NCI-H345 (cell line): ENCODE data around the gene PLCXD3.
"Not testable (repeated sequence)": the region's sequence is repeated elsewhere in the genome, so short reads cannot be mapped to it uniquely, and the experiment has no call there.

Source experiments
- DNase-seq: peaks from one replicate; lab custom pipeline; 2025; lab: John Stamatoyannopoulos, UW

The PLCXD3 gene

DNA sequence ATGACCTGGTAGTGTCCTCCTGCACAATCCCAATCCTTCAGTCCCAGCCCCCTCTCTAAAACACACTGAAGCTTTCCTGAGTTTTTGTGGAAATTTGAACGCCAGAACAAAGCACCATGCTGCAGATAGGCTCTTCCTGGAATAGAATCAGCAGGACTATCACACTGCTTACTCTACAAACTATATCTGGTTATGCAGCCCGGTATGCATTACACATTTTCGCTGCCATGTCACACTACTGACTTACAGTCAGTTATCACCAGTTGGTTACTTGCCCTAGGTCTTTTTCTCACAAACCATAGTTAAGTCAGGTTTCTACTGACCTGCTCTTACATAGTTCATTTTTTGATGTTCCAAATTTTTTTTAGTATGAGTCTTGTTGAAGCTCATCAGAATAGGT, 24.9 kb downstream of the PLCXD3 start:
- no peak for DNase-seq

DNA sequence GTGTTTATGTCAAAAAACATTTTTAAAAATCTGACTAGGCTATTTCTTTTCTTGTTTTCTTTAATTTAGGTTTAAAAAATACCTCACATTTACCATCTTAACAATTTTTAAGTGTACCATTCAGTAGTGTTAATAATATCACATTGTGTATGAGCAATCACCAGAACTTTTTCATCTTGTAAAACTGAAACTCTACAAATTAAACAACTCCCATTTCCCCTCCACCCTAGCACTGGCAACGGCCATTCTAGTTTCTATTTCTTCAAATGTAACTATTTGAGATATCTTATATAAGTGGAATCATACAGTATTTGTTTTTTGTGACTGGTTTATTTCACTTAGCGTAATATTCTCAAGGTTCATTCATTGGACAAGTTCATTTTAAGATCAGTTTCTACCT, 27.7 kb downstream of the PLCXD3 start:
- no peak for DNase-seq

DNA sequence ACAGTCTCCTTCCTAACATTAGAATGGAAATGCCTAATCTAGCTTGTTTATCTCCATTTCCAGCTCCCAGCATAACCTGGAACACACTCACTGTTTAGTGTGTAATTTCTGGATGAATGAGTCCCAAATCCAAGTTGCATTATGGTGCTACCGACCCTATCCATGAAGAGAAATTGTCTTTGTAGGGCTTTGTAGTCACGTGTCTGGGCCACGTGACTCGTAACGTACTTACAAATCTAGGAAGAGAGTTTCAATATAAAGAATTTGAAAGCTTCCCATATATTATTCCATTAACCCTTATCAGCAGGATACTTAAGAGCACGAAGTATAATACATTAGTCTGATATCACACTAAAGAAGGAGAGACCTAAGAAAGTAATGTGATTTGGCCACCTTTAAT, 28.2 kb downstream of the PLCXD3 start:
- DNase-seq: no peak

DNA sequence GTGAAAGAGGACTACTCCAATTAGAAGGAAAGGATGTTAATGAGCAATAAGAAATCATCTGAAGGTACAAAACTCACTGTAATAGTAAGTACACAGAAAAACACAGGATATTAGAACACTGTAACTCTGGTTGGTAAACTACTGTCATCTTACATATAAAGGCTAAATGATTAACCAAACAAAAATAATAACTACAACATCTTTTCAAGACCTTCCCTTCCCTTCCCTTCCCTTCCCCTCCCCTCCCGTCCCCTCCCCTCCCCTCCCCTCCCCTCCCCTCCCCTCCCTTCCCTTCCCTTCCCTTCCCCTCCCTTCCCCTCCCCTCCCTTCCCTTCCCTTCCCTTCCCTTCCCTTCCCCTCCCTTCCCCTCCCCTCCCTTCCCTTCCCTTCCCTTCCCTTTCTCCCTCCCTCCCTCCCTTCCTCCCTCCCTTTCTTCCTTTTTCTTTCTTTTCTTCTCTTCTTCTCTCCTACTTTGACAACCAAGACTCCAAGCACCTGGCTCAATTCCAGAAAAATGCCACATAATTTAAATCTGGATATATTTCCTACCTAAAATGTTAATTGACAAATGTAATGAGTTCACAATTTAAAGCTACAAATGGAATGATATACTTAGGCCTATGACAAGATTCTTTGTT, 38.7 kb downstream of the PLCXD3 start:
- not testable (repeated sequence) for DNase-seq

DNA sequence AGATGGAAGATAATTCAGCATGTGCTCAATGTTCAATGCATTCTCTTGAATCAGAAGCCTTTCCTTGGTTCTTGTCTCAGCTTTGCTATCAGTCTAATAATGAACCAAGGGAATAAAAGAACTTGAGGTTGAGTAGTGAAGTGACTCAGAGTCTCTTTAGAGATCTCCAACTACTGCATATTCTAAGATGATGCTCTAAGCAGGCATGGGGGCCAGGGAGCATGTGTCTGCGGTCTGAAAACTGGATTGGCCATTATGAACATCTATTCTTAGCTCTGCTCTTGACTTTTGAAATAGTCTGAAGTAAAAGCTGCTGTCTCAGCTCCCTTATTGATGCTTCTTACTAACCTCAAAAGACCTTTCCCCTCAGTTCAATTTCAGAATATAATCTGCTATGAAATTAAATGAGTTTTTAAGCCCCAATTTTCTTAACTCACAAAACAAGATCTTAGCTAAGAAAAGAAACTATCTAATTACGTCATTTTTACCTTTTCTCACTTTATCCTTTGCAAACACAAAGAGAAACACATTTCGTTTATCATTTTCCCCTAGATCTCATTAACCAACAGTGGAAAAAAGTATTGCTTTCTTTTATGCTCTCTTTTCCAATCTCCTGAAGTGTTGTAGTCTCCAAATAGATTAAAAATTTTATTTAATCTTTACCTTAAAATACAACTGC, 44.8 kb downstream of the PLCXD3 start:
- no peak for DNase-seq

DNA sequence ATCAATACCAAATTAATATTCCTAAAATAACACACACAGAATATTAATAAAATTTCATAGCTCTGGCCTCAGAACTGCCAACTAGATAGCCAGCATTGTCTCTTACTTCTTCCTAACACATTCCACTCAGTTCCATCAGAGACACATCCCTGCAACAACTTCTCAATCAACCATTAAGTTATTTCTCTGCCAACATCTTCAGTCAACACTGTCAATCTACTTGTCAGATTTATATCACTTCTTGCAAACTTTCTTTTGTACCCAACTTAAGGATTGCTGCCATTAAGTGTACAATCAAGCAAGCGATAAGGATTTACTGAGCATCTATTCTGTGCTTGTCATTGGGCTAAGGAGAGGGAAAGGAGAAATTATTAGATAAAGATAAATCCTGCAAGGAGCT, 50.8 kb downstream of the PLCXD3 start:
- DNase-seq: no peak

DNA sequence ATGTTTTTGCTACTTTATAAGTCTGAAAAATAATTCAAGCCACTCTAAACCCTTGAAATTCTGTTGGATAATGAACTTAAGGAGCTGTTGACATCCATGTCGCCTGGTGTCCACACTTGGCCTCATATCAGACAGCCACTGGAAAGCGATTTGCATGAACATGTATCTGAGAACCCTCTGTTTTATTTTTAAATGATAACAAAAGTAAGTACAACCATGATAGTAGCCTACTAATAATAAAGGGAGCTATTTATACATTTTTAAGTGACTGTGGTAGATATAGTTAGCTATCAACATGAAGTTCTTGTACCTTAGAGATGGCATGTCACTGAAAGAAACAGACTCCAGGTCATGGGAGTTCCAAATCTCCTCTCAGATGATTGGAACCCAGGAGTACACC, 53.3 kb downstream of the PLCXD3 start:
- DNase-seq: no peak

DNA sequence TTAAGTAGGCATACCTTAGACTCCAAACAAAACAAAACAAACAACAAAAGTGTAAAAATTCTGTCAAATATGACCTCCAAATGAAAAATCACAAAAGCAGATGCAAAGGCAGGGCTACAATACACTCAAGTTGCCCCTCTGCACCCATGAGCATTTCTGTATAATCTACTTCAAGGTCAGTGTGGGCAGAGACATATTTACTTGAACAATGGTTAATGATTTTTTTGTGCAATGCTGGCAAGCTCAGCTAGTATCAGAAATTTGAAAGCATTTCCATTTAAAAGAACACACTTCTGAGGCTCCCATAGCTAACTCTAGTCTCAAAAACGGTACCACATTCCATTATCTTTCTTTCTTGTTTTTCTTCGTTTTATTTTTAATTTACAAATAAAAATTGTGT, 57.9 kb downstream of the PLCXD3 start:
- DNase-seq: no peak

DNA sequence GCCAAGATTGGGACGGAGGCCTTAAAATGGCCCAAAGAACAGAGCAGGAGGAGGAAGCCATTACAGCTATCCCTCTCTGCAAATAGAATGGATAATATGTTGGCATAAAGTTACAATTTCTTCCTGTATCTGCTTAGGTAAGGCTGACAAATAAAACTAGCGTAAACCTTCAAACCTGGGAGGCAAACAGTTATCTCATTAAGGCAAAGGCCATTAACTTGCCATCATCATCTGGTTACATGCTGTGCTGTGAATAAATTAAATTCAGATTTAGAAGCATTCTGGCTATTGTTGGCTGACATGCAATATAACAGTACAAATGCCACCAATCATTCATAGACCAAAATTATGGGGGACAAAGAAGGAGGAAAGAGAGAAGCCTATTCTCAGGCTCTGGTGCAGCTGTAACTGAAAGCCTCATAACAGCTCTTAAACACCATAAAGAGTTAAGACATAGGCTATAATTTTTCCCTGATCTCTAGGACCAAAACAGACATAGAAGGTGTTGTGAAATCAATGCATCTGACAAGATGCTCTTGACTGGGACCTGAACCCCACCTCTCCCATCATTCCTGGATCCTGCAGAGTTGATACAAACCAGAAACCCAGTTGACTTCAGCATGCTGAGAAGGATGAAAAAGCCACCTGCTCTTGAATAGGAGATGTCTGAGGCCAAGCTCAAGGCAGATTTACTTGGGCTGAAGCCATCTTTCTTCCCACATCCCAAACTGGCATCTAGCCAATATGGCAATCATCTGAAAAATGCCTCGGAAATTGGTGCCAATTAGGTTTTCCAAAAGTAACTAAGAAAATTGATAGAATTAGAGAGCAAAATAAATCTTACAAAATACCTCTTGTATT, 62.5 kb downstream of the PLCXD3 start:
- no peak for DNase-seq

DNA sequence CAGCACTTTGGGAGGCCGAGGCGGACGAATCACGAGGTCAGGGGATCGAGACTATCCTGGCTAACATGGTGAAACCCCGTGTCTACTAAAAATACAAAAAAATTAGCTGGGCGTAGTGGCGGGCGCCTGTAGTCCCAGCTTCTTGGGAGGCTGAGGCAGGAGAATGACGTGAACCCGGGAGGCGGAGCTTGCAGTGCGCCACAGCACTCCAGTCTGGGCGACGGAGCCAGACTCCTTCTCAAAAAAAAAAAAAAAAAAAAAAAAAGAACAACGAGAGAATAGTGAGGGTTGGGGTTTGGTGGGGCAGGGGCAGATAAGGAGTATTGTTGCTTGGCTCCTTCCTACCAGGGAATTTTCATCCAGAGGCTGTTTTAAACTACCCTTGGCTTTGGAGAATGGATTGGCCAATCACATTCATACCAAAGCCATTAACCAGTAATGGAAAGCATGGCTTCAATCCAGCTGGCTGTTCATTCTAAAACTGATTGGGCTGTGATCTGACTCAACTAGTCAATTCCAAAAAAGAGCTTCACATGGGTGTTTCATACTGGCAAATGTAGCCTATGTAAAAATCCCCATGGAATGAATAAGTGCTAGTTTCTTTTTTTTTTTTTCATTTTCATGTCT, 64.4 kb downstream of the PLCXD3 start:
- no peak for DNase-seq

DNA sequence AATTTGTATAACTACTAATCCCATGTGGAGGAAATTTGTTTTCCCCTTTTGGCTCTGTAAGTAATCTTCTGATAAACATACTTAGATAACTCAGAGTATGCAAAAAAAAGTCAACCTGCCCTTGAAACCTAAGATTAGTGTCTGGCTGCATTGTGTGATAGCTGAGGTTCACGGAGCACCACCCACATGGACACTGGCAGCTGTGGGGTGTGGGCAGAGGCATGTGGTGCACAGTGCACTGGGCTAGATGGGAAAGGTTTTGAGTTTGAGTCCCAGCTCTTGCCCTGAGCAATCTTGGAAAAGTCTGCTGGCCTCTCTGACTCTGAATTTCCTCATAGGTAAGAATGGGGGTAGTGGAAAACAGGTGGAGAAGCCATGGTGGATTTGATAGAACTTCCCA, 75.1 kb downstream of the PLCXD3 start:
- no peak for DNase-seq

DNA sequence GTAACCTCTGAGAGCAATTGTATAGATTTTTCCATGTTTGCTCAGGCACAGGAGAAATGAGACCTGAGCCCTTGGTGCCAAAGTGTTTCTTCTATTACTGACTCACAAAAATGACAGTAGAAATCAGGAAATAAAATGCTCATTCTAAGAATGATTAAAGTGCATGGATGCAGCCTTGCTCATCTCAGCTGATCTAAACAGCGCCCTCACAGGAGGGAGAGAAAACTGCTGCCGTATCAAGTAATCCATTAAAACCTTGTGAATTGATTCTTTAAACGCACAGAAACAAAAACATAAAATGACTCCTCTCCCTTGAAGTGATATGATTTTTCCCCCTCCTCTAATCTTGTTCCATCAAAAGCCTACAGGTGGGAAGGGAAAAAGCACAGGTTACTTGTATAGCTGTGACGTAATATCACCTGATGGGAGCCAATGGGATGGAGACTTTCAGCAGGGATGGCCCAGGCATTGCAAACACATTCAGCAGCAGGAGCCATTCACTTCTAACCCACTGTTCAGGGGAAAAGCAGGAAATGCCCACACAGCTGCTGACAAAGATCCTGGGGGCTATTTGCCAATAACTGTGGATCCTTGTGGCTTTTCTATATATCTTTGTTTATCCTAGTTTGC, 76.7 kb downstream of the PLCXD3 start:
- no peak for DNase-seq

DNA sequence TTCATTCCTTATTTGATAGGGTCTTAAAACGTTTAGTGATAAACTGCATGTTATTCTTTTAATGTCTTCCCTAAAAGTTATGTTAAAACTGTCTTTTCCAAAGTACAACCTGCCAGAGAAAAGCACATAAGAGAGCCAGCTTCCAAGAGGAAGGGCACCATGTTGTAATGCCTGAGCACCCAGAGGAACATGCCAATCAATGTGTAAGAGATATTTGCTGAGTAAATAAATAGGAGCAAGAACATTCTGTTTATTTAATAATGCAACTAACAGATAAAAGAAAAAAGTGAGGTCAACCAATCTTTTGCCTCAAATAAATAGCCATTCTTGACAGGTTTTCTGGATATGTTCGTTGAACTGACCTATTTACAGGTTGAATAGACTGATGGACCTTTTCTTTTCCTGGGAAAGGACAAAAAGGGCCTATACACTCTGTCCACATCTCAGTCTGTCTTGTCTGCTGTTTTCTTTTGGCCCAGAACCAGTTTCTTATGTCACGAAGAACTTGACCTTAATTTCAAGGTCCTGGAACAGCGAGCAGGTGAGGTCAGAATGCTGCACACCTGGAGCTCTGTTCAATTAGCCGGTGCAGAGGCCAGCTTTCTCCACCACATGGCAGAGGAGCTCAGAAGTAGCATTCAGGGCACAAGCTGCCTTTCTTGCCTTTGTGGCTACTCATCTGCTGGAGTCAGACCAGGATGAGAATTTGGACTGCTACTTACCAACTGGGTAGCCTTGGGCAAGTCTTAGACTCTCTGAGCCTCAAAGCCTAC, 77.7 kb downstream of the PLCXD3 start:
- no peak for DNase-seq

DNA sequence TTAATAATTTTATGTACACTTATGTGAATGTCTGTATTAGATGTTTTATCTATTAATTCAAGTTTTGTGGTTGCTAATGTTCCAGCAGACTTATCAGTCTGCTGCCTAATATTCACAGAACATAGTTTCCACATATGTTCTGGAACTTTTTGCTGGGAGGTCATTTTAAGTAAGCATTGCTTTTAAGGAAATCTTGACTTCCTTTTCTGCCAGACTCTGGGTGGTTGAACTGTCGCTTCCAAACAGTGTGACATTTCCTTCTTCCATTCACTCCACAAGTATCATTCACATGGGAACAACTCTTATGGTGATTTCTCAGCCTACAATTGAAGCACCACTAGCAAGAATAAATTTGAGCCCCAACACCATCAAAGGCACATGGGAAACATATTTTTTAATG, 82.9 kb downstream of the PLCXD3 start:
- DNase-seq: no peak

DNA sequence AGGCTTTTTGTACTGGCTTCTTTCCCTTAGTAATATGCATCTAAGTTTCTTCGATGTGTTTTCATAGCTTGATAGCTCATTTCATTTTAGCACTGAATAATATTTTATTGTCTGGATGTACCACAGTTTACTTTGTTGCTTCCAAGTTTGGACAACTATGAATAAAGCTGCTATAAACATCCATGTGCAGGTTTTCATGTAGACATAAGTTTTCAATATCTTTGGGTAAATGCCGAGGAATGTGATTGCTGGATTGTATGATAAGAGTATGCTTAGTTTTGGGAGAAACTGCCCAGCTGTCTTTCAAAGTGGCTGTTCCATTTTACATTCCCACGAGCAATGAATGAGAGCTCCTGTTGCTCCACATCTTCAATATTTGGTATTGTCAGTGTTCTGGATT, 84.7 kb downstream of the PLCXD3 start:
- DNase-seq: no peak

DNA sequence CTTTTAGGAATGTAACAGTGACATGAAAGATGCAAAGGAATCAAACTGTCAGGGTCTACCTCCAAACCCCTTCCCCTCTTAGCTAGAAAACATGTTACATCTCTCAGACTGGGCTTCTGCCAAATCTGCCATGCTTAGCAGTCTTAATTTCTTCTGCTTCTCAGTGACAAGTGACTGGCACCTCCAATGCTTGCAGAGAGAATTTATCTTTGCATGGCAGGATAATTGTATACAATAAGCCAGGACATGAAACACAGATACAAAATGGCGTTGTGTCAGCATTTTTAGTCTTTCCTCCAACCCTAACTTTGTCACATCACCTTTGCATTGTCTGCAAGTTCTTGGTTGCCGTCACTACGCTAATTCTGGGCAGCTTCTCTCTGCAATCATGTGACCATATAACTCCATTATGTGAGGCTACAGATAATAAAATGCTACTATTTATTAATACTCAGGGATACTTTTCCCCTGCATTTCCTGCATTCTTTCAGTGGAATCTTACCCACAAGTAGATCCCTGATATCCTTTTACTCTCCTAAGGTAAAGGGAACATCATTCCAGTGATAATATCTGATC, 89.8 kb downstream of the PLCXD3 start:
- DNase-seq: no peak

DNA sequence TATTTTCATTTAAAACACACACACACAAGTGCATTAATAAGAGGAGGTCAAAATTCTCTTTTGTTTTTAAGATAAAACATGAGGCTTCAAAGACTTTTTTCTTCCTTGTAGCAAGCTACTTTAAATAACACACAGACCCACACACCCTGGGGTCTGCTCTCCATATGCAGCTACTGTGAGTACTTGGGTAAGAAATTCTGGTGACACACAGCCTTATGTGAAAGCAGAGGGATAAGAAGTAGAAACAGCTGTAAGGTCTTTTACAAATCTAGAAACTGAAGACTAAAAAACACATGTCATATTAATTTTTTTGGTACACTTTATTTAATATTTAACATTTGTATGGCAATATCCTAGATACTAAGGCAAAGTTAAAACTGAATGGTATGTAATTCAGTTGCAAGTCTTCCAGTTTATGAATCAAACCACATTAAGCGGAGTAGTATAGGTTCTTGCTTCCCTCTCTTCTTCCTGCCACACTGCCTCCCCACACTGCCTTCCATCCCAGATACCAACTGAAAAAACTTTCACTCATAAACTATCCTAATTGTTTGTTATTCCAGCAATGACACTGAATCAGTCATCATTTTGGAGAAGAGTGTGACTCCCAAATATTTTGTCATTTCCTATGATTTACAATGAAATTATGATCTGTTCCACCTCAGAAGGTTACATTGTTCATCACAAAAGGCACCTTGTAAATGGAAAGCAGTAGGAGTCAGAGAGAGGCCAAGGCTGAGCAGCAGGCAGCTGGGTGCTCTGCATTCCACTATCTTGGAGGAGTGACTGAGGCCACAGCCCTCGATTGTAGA, 92.0 kb downstream of the PLCXD3 start:
- no peak for DNase-seq

DNA sequence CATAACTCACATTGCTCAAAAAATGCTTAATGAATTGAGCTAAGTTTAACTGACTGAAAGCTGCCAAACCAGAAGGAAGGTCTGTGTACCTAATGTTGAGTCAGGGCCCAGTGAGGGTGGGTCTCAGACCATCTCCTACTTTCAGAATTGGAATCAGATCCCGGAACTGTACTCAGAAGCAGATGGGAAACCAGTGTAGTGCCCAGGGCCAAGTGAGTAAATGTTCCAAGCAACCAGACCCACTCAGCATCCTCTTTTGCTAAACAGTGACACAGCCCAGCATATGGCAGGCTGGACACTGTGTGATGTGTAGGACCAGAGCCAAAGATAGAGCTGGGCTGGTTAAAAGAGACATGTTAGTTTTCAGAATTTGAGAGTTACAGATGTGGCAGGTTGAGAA, 94.1 kb downstream of the PLCXD3 start:
- DNase-seq: no peak

DNA sequence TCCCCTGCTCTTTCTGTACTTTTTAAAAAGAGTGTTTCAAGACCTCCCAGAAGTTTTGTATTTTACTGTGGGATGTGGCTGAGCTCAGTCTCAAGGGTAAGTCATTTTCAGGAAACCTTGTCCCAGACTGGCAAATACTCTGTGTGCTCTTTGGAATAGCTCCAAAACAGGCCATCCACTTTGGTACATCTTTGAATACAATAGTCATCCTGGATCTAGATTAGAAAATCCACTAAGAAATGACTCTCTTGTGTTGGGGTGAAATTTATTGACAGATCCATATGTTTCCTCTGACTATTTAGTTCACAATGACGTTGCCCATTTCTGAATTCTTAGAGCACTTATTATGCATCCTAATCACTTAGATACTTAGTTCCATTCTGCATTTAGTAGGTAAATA, 95.2 kb downstream of the PLCXD3 start:
- DNase-seq: no peak

DNA sequence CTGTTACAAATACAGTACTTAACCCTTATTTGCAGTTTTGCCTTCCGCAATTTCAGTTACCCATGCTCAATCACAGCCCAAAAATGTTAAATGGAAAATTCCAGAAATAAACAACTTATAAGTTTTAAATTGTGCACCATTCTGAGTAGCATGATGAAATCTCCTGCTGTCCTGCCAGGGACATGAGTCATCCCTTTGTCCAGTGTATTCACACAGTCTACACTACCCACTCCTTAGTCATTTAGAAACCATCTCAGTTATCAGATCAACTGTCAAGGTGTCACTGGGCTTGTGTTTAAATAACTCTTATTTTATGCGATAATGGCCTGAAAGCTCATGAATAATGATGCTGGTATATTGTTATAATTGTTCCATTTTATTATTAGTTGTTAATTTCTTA, 95.8 kb downstream of the PLCXD3 start:
- no peak for DNase-seq
